HUES48 (cell line): ENCODE results near the gene CD72.
"Not testable (repeated sequence)": the region's sequence is repeated elsewhere in the genome, so short reads cannot be mapped to it uniquely, and the experiment has no call there.

Experiments
- H3K27ac ChIP-seq: one replicate; pipeline ENCODE4 v1.7.0; 2013; ENCODE audit warnings: low read depth, low read length, inconsistent platforms
- H3K27me3 ChIP-seq: 2 replicates; pipeline ENCODE4 v1.6.1; 2013; ENCODE audit warnings: mild to moderate bottlenecking, low read length; ENCODE audit not compliant: control insufficient read depth, insufficient read depth
- H3K36me3 ChIP-seq: 2 replicates; pipeline ENCODE4 v1.6.1; 2013; ENCODE audit warnings: low read length; ENCODE audit not compliant: control insufficient read depth, insufficient read depth
- H3K4me1 ChIP-seq: 2 replicates; pipeline ENCODE4 v1.6.1; 2013; ENCODE audit warnings: mild to moderate bottlenecking, low read length; ENCODE audit not compliant: control insufficient read depth, insufficient read depth
- H3K4me3 ChIP-seq: 2 replicates; pipeline ENCODE4 v1.5.1; 2013; ENCODE audit warnings: mild to moderate bottlenecking, low read depth, low read length
- H3K9ac ChIP-seq: 2 replicates; pipeline ENCODE4 v1.6.1; 2013; ENCODE audit warnings: mild to moderate bottlenecking, low read depth, low read length, moderate library complexity
- H3K9me3 ChIP-seq: 2 replicates; pipeline ENCODE4 v1.6.1; 2013; ENCODE audit warnings: low read length; ENCODE audit not compliant: control insufficient read depth, insufficient read depth

Gene CD72

DNA sequence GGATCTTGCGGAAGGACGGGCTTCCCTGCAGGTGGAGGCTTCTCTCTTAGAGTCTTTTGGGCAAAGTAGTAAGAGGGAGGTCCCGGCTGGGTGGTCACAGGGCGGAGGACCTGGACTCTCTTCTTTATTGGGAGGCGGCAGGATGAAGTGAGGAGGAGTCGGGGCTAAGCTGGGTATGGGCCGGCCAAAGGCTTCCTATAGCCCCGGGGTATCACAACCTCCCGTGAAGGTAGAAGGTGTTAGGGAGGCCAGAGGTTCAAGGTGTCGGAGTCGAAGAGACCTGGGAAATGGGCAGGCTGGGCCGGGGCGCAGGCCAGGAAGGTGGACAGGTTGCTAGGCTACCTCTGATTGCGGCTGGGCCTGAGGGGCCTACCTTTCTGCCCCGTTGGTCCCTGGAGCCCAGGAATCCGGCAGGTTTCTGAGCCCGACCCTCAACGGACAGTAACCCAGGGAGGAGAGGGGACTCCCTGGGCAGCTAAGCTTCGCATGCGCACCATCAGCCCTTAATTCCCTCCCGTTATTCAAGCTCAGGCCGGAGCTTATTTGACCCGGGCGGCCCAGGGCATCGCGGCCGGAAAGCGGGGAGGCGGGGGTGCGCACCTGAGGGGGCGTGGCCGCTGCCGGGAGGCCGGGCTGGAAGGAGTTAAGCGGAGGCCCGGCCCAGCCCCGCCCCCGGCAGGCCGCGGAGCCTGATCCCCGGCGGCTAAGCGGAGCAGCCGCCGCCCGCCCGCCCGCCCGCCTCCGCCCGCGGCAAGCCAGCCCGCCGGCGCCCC is 13.4 kb downstream of the CD72 start, which contains the start of gene TESK1:
TESK1 (plus strand) TSS at position 685 of the 773 bp plus-strand sequence. CDS start 358 bp downstream, outside the sequence.
- peak within 1 kb of the TSS; percentile 77 for H3K4me3 ChIP-seq
- peak within 1 kb of the TSS; percentile 44 for H3K9ac ChIP-seq
- peaks cover 10% of the 10 kb centered on the region; the same call in 1 of the 2 replicates for H3K4me1 ChIP-seq
- no peaks in the 10 kb centered on the region for H3K27me3 ChIP-seq
- H3K27ac ChIP-seq: peak within 1 kb of the TSS; percentile 72
- no peaks in the 10 kb centered on the region for H3K9me3 ChIP-seq
- H3K36me3 ChIP-seq: peaks cover 25% of the 10 kb centered on the region

DNA sequence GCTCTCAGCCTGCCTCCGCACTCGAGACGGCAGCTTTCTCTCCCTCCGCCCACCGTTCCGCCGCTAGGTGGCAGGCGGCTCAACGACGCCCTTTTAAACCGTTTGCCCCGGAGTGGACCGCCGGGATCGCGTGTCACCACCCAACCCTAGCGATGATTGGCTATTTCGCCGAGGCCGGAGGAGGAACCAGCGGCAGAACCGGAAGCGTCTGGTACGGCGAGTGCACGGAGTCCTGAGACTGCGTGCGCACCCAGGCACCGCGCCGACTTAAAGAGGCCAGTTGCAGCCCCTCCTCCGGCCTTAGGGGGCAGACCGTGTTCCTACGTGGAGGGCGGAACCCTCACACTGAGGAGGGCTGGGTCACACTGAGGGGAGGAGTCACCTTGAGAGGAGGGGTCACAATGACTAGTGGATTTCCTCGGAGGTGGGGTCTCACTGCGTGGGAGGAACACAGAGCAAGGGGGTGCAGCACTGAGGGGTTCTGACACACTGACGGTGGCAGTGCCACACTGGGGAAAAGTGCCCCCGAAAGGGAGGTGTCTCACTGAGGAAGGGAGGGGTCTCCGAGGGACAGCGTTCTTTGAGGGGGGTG is 14.1 kb downstream of the CD72 start:
- no peaks in the 10 kb centered on the region for H3K27me3 ChIP-seq
- H3K4me3 ChIP-seq: peak overlapping the region; percentile 77
- H3K9ac ChIP-seq: peak overlapping the region; percentile 39
- no peaks in the 10 kb centered on the region for H3K9me3 ChIP-seq
- H3K27ac ChIP-seq: peak overlapping the region; percentile 76
- H3K36me3 ChIP-seq: peaks cover 19% of the 10 kb centered on the region
- peaks cover 17% of the 10 kb centered on the region; the same call in 1 of the 2 replicates for H3K4me1 ChIP-seq

DNA sequence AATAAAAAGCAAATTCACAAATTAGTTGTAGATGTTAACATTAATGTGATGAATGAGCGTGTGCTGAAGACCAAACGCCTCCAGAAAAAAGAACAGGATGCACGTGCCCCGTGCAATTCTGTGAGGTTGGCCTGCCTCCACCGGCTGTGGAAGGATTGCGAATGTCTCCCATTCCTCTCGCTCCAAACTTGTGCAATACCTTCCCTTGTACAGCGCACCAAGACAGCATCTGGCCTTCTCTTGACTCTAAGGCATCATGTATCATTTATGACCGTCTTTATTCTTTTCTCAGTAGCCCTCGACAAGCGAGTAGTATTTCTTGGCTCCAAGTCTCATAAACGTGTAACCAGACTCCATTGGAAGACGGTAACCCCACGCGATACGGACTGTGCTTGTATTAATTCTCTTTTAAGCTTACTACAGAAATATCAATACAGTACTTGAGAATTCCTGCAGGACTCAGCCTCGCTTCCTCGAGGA is 14.7 kb downstream of the CD72 start:
- H3K27me3 ChIP-seq: no peaks in the 10 kb centered on the region
- peak overlapping the region; percentile 61 for H3K4me3 ChIP-seq
- H3K9me3 ChIP-seq: no peaks in the 10 kb centered on the region
- peak overlapping the region; percentile 39 for H3K9ac ChIP-seq
- peak overlapping the region; percentile 76 for H3K27ac ChIP-seq
- H3K4me1 ChIP-seq: peaks cover 20% of the 10 kb centered on the region; the same call in 1 of the 2 replicates
- H3K36me3 ChIP-seq: peaks cover 13% of the 10 kb centered on the region

DNA sequence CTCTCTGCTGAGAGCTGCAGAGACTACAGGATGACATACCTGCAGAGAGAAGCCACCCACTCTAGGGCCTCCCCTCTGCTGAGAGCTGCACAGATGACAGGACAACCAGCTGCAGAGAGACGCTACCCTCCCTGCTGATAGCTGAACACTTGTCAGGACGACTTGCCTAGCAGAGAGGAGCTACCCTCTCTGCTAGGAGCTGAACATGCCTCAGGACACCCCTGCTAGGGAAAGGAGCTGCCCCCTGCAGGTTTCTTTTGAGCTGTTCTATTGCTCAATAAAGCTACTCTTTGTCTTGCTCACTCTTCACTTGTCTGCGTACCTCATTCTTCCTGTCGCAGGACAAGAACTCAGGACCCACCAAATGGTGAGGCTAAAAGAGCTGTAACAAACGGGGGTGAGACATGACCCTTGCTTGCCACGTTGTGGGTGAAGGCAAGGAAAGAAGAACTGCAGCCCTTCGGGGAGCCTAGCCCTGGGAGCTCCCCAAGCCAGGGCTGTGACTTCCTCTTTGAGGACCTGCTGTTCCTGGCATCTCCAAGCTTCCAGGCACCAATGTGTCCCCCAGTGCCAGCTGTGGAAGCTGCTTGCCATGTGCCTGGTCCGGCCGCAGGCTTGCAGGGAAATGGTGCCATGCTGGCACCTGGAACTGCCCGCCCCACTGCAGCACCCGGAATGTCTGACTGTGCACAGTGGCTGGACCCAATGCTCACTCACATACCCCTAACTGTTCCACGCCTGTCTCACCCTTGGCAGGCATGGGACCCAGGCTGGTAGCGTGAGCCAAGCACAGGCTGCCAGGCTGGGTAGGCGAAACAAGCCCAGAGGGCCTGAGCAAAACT is 18.2 kb downstream of the CD72 start:
- no peak overlapping the region for H3K9ac ChIP-seq
- no peaks in the 10 kb centered on the region for H3K36me3 ChIP-seq
- no peaks in the 10 kb centered on the region for H3K27me3 ChIP-seq
- H3K9me3 ChIP-seq: no peaks in the 10 kb centered on the region
- no peak overlapping the region for H3K4me3 ChIP-seq
- H3K27ac ChIP-seq: no peak overlapping the region
- H3K4me1 ChIP-seq: peaks cover 20% of the 10 kb centered on the region; the same call in 1 of the 2 replicates

DNA sequence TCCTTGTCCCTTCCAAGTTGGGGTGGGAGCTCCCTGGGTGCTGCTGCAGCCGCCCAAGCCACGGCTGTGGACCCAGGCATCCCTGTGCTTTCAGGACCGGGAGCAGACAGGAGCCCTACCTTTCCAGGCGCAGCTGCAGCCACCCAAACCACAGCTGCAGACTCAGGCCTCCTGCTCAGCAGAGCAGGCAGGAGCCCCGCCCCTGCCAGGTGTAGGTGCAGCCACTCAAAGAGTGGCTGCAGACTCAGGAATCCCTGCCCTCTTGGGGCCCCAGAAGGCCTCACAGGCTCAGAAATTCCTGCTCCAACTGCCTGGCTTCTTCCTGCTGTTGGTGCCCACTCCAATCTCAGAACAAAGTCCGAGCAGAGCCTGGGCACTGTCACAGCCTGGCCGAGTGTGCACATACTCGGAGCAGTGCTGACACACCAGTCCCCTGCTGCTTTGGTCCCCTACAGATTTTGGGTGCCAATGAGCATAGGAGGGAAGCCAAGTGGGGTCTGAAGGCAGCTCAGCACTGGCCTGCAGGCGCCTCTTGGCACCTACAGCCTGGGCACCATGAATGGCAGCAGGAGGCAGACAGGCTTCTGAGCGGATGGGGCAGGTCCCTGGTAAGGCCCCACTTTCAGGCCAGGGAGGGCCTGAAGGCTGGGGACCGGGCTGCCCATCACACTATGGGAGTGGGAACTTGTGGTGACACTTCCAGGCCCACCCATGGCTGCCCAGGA is 19.2 kb downstream of the CD72 start:
- Histone ChIP-seq H3K9ac (no peak overlapping the region), H3K4me3 (no peak overlapping the region)

DNA sequence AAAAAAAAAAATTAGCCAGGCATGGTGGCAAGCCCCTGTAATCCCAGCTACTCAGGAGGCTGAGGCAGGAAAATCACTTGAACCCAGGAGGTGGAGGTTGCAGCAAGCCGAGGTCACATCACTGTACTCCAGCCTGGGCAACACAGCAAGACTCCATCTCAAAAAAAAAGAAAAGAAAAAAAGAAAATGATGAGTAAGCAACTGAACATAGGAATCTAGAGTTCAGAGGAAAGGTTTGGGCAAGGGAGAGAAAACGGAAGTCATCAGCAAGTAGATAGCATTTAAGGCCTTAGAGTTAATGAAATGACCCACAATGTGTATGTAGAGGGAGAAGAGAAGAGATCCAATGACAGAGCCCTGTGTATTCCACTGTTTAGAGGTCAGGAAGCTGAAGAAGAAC is 21.3 kb downstream of the CD72 start:
- peaks cover 17% of the 10 kb centered on the region; the same call in 1 of the 2 replicates for H3K4me1 ChIP-seq

More for the DNA sequence above, 19.2 kb downstream of the CD72 start:
- H3K27me3 ChIP-seq: no peaks in the 10 kb centered on the region
- H3K4me1 ChIP-seq: peaks cover 20% of the 10 kb centered on the region; the same call in 1 of the 2 replicates
- H3K27ac ChIP-seq: no peak overlapping the region
- no peaks in the 10 kb centered on the region for H3K36me3 ChIP-seq
- H3K9me3 ChIP-seq: no peaks in the 10 kb centered on the region

DNA sequence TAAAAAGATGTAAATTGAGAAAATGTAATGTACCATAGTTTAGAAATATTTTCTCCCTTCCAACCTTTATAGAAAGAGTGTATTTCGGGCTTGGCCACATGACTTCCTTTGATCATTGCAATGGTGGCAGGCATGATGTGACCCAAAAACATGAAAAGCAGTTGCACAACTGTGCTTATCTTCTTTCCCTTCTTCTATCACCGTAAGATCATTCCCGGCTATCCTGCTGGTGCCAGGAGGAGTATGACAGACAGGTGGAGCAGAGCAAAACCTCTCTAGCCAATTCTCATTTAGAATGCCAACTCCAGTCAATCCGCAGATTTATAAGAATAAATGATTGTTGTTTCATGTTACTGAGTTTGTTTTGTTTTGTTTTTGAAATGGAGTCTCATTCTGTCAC is 23.7 kb downstream of the CD72 start:
- Histone ChIP-seq H3K9ac (no peak overlapping the region), H3K9me3 (peaks cover 3% of the 10 kb centered on the region; the same call in 1 of the 2 replicates), H3K27me3 (no peaks in the 10 kb centered on the region), H3K4me1 (peaks cover 7% of the 10 kb centered on the region; the same call in 1 of the 2 replicates), H3K36me3 (no peaks in the 10 kb centered on the region), H3K4me3 (no peak overlapping the region), H3K27ac (no peak overlapping the region)

More for the DNA sequence above, 21.3 kb downstream of the CD72 start:
- H3K9ac ChIP-seq, H3K27ac ChIP-seq, H3K4me3 ChIP-seq, H3K27me3 ChIP-seq, H3K36me3 ChIP-seq, H3K9me3 ChIP-seq: not testable (repeated sequence)

DNA sequence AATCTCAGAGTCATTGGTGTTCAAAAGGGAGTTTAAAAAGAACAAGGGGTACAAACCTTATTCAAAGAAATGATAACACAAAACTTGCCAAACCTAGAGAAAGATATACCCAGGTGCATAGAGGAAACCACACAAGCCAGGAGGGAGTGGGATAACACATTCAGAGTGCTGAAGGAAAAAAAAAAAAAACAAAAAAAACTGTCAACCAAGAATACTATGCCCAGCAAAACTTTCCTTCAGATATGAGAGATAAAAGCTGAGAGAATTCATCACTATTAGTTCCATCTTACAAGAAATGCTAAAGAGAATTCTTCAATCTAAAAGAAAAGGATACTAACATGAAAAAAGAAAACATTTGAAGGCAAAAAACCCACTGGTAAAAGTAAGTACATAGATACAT is 24.6 kb downstream of the CD72 start:
- H3K27ac ChIP-seq: no peak overlapping the region
- no peaks in the 10 kb centered on the region for H3K4me1 ChIP-seq
- no peak overlapping the region for H3K4me3 ChIP-seq
- peaks cover 3% of the 10 kb centered on the region; the same call in 1 of the 2 replicates for H3K9me3 ChIP-seq
- H3K36me3 ChIP-seq: no peaks in the 10 kb centered on the region
- H3K27me3 ChIP-seq: no peaks in the 10 kb centered on the region
- H3K9ac ChIP-seq: no peak overlapping the region

DNA sequence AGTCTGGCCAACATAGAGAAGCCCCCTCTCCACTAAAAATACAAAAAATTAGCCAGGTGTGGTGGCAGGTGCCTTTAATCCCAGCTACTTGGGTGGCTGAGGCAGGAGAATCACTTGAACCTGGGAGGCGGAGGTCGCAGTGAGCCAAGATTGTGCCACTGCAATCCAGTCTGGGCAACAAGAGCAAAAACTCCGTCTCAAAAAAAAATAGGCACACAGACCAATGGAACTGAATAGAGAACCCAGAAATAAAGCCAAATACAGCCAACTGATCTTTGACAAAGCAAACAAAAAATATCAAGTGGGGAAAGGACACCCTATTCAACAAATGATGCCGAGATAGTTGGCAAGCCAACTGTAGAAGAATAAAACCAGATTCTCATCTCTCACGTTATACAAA is 29.7 kb downstream of the CD72 start:
- H3K27ac ChIP-seq, H3K27me3 ChIP-seq, H3K36me3 ChIP-seq, H3K4me1 ChIP-seq, H3K9ac ChIP-seq, H3K9me3 ChIP-seq, H3K4me3 ChIP-seq: not testable (repeated sequence)

DNA sequence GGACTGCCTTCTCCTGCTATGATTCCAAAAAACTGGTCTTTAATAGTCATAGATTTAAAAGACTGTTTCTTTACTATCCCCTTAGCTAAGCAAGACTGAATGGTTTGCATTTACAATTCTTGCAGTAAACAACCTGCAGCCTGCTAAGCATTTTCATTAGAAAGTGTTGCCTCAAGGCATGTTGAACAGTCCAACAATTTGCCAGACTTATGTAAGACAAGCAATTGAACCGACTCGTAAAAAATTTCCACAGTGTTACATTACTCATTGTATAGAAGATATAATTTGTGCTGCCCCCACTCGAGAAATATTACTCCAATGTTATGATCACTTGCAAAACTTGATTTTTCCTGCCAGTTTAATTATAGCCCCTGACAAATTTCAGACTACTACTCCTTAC is 33.5 kb downstream of the CD72 start:
- H3K27ac ChIP-seq, H3K36me3 ChIP-seq, H3K4me3 ChIP-seq: not testable (repeated sequence)

More for the DNA sequence above, 33.5 kb downstream of the CD72 start:
- not testable (repeated sequence) for H3K4me1 ChIP-seq, H3K9ac ChIP-seq, H3K27me3 ChIP-seq
- peaks cover 20% of the 10 kb centered on the region for H3K9me3 ChIP-seq
